Activated CD4-positive, alpha-beta T cell treated with anti-CD3 and anti-CD28 coated beads, Interleukin-2, Interleukin-4, amounts not matched to agents 100 ng/mL and 50 ng/mL, durations not matched to agents 16 hours and 8 hours (primary cell): ENCODE measurements around the gene DDR1.
"Not testable (repeated sequence)": the region's sequence is repeated elsewhere in the genome, so short reads cannot be mapped to it uniquely, and the experiment has no call there.

ENCODE experiments used
- DNase-seq: peaks from one replicate; pipeline ENCODE4 v3.0.0-alpha.2; 2020; ENCODE audit warnings: low spot score

The DDR1 gene

DNA sequence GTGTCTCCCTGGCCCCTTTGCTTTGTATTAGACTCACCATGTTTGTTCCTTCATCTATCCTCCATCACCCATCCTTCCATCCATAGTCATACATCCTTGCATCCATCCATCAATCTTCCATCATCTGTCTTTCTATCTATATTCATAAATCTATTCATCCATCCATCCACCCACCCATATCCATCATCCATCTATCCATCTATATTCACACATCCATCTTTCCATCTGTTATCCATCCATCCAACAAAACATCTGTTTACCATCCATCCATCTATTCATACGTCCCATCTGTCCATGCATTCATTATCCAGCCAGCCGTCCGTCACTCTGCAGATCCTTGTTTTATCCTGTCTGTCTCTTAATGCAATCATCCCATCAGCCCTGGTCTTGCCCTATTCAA lies 10.6 kb downstream of the DDR1 start:
- no peak for DNase-seq

DNA sequence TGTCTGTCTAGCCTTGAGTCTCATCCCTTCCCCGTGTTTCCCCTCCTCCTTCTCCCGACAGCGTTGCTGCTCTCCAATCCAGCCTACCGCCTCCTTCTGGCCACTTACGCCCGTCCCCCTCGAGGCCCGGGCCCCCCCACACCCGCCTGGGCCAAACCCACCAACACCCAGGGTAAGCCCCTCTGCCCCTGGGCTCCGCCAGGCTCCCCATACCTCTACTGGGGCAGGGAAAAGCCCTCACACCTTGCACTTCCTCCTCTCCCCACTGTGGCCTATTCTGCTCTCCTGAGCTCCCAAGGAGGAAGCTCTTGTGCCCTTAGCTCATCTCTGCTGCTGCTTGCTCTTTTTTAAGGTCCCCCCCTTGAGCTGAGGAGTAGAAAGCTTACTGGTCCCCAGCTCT lies 11.0 kb downstream of the DDR1 start:
- DNase-seq = no peak

DNA sequence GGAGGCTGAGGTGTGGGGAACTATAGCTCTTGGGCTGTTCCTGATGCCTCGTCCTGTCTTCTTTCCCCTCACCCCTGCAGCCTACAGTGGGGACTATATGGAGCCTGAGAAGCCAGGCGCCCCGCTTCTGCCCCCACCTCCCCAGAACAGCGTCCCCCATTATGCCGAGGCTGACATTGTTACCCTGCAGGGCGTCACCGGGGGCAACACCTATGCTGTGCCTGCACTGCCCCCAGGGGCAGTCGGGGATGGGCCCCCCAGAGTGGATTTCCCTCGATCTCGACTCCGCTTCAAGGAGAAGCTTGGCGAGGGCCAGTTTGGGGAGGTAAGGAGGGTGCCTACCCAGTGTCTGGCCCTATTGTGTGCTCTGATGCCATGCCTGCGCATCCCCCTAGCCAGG lies 12.2 kb downstream of the DDR1 start:
- DNase-seq = no peak

DNA sequence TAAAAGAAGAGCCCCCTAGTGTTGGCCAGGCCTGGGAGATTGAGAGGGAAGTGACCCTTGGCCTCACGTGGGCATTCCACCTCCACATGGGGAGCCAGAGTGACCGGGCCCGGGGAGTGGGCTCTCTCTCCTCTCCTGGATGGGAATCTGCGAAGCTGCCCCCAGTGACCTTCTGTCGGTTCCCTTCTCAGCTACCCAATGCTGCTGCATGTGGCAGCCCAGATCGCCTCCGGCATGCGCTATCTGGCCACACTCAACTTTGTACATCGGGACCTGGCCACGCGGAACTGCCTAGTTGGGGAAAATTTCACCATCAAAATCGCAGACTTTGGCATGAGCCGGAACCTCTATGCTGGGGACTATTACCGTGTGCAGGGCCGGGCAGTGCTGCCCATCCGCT lies 13.6 kb downstream of the DDR1 start:
- DNase-seq = no peak

GRCh38 chr6:30898750-30899360 lies 14.5 kb downstream of the DDR1 start:
- DNase-seq = no peak

GRCh38 chr6:30900863-30901417 lies 16.6 kb downstream of the DDR1 start:
- DNase-seq = no peak

- DNase-seq = no peak
Observed at GRCh38 chr6:30901436-30901835, 17.1 kb downstream of the DDR1 start.

GRCh38 chr6:30902196-30902595 lies 17.9 kb downstream of the DDR1 start:
- DNase-seq = not testable (repeated sequence)

DNA sequence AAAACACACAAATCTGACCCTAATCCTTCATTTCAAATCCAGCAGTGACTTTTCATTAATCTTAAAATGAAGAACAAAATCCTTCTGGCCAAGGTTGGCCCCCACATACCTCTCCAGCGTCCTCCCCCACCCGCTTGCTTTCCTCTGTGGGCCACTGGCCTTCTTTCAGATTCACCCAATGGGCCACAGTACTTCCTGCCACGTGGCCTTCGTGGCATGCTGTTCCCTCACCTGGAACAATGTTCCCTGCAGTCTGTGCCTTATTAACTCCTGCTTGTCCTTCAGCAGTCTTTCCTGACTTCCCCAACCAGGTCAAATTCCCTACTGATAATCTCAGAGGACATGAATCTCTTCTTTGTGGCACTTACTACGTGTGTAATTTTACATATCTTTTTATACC lies 18.4 kb downstream of the DDR1 start:
- DNase-seq = no peak

GRCh38 chr6:30903236-30903635 lies 18.9 kb downstream of the DDR1 start:
- DNase-seq = no peak

DNA sequence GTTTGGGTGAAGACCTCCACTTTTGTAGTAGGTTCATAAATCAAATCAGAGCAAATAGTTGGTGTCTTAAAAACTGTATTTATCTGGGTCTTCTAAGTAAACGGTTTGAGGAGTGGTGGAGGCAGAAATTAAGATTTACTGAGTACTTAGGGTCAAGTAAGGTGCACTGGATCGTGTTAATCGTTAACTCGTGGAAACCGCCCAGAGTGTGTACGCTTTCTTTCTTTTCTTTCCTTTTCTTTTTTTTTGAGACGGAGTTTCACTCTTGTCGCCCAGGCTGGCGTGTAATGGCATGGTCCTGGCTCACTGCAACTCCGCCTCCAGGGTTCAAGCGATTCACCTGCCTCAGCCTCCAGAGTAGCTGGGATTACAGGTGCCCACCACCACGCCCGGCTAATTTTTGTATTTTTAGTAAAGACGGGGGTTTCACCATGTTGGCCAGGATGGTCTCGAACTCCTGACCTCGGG lies 23.0 kb downstream of the DDR1 start:
- DNase-seq = not testable (repeated sequence)

DNA sequence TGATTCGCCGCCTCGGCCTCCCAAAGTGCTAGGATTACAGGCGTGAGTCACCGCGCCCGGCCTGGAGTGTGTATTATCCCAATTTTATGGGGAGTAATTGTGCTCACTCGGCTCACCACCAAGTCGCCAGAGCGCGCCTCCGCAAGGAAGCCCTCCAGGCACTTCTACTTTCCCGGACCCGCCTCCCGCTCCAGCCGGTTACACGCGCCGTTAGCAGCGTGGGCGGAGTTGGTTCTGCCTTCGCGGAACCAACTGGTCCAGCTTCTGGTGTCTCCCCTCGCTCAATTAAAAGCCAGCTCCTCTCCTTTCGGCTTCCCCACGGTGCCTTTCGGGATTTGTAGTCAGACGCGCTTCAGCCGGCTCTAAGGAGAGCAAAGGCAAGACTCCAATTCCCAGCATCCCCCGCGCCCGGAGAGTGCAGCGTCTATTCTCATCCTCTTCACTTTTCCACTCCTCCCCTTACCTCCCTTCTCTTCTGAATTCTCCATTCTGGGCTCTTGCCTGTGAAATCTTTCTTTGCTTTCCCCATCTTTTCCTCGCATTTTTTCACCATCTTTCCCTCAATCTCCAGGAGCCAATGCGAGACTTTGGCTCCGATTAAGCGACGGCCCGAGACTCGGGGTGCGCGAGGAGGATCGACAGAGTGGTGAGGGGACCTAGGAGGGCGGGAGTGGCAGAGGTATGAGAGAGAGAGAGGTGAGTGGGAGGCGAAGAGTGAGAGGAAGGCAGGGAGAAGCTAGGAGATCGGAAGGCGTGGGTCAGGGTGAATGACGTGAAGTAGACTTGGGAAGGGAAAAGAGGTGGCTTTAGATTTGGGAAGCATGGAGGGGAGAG lies 23.7 kb downstream of the DDR1 start, which contains the start of gene GTF2H4:
TSS of gene GTF2H4 (plus strand) at position 450 of the 834 bp plus-strand sequence.
- DNase-seq = peak; percentile 98

DNA sequence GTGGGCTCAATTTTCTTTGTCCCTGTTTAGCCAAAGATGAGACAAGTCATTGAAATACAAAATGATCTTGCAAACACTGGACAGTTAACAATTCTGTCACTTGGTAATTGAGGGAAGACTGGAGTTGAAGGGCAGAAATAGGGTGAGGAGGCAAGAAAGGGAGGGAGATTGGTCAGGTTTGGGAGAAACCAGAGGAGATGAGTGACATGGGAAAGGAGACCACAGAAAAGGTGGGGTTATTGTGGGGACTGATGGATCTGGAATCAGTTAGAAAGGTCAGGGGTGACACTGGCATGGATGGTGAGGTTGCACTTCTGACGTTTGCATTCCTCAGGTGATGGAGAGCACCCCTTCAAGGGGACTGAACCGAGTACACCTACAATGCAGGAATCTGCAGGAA lies 24.4 kb downstream of the DDR1 start:
- no peak for DNase-seq

- not testable (repeated sequence) for DNase-seq
Observed at GRCh38 chr6:30910473-30910872, 26.2 kb downstream of the DDR1 start.

GRCh38 chr6:30912746-30913520 lies 28.6 kb downstream of the DDR1 start:
- no peak for DNase-seq

DNA sequence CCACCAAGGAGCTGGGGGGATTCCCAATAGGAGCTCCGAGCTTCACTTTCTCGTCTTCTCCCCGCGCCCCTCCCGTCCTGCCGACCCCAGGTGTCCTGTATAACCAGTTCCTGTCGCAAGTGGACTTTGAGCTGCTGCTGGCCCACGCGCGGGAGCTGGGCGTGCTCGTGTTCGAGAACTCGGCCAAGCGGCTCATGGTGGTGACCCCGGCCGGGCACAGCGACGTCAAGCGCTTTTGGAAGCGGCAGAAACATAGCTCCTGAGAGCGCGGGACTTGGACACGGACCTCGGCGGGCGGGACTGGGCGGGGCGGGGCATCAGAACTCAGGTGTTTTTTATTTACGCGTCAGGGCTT lies 29.4 kb downstream of the DDR1 start:
- DNase-seq = no peak

DNA sequence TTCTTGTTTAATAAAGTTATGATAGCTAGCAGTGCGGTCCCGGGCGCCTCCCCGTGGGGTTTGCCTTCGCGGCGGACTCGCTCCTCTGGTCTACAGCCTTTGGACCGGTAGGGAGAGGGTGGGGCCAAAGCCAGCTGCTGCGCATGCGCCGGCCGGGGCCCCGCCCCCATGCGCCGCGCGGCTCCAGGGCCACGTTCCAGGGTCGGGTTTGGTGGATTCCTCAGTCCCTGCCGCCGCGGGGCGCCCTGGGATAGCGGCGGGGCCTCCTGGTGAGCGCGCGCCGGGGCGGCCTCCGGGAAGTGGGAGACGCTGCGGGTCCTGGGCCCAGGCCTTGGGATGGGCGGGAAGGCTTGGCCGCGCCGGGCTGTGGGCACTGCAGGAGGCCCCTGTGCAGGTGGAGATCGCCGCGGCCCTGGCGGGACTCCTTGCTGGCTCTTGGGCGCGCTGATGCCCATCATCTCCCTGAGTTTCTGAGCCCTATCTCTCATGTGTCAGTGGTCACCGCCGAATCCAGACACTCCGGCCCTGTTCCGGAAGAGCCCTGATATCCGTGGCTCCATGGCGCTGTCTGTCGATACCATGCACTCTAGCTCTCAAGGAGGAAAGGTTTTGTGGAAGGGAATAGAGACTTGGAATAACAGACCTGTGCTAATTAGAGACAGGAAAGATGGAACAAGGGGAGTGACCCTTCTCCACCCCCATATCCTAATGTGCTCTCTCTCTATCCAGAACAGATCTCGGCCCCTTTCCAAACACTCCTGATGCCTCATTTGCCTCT lies 29.9 kb downstream of the DDR1 start, which contains the start of gene VARS2:
TSS of gene VARS2 (plus strand) at position 163 of the 778 bp plus-strand sequence. CDS start at position 762, 599 bp downstream.
- DNase-seq = peak; percentile 90

DNA sequence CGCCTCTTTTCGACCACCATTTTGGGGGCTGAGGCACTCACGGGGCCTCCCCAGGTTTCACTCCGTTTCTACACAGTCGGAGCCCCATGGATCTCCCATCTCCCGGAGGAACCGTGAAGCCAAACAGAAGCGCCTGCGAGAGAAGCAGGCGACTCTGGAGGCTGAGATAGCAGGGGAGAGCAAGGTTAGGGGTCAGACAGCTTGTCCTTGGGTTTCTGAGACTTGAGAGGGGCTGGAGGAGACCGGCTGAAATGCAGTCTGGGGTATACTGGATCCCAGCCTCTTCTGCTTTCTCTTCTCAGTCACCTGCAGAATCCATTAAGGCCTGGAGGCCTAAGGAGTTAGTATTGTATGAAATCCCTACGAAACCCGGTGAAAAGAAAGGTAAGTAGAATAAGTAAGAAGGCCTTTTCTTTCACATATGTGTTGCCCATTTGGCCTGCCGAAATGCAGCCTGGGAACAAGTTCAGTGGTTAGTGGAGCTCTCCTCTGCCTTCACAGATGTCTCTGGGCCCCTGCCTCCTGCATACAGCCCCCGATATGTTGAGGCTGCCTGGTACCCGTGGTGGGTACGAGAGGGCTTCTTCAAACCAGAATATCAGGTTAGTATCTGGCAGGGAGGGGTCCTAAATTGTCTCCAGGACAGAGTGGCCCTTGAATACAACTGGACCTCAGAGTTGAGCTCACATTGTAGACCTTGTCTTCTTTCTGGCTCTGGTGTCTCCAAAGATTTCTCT lies 30.7 kb downstream of the DDR1 start:
- DNase-seq = no peak

- peak; percentile 39 for DNase-seq
Observed at GRCh38 chr6:30915591-30915946, 31.2 kb downstream of the DDR1 start.

DNA sequence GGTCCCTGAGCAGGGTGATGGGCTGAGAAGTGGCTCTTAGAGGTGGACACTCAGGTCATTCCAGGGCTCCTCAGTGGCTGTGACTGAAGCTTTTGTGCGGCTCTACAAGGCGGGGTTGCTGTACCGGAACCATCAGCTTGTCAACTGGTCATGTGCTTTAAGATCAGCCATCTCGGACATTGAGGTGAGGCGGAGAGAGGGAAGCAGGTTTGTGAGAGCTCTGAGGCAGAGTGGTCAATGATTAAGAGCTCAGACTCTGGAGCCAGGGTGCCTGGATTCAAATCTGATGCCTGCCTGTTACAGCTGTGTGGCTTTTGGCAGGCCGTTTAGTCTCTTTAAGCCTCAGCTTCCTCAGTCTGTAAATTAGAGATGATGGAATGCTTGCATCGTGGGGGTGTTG lies 32.7 kb downstream of the DDR1 start:
- DNase-seq = no peak

DNA sequence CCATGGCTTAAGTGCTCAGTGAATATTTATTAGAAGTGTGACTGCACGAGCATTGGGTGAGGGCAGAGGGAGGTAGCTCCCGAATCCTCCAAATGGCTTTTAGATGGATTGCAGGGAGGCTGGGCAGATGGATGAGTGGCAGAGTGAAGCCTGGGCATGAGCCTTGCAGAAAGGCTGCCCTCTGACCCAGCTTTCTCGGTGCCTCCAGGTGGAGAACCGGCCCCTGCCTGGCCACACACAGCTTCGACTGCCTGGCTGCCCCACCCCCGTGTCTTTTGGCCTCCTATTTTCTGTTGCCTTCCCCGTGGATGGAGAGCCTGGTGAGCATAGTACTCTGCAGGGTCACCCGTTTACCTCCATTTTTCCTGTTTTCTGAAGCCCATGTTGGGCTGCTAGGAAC lies 33.2 kb downstream of the DDR1 start:
- no peak for DNase-seq
